Left ventricle myocardium inferior (tissue), 1 donor: ENCODE data around the gene DDAH1. TPM values are rescaled to one million over a fixed set of nuclear protein-coding genes. Genes with fewer than 3 reads are reported as not detected.

ENCODE experiments used
- DNase-seq: peaks from one replicate; pipeline ENCODE4 v3.0.0-alpha.2; 2020
- H3K27ac ChIP-seq: fragments of 200-600 bp; replicated peaks from 2 replicates; pipeline ENCODE4 v1.8.0; 2021
- H3K27me3 ChIP-seq: fragments of 200-600 bp; 2 replicates; pipeline ENCODE4 v1.8.0; 2021; ENCODE audit warnings: low read depth
- H3K36me3 ChIP-seq: fragments of 200-600 bp; 2 replicates; pipeline ENCODE4 v1.8.0; 2021
- H3K4me1 ChIP-seq: fragments of 200-600 bp; 2 replicates; pipeline ENCODE4 v1.8.0; 2021
- H3K4me3 ChIP-seq: fragments of 200-600 bp; 2 replicates; pipeline ENCODE4 v1.8.0; 2021; ENCODE audit warnings: mild to moderate bottlenecking, moderate library complexity
- H3K9me3 ChIP-seq: fragments of 200-600 bp; replicated peaks from 2 replicates; pipeline ENCODE4 v1.8.0; 2021
- intact Hi-C: fragments of 100-400 bp; cut with micrococcal nuclease; formaldehyde crosslinking; loops from one replicate; pipeline ENCODE4 v1.11.0; 2022
- total RNA-seq: library from RNA; stranded (reverse); fragmentation: NEBNext Ultra II Directional; extraction: Animal tissue kit (Norgen Biotek cat#: 25700); gene quantifications from one replicate; pipeline ENCODE4 v1.2.1, GENCODE V29; 2021
- TF ChIP-seq, protein P1 (sequence below): fragments of 200-600 bp; IDR thresholded peaks from 2 replicates; pipeline ENCODE4 v1.8.0; 2021; ENCODE audit warnings: antibody characterized with exemption, mild to moderate bottlenecking, borderline replicate concordance
- donor health status: DM: no; HTN: yes; CAD: no; lungs with severe emphysema.

The DDAH1 gene
- total RNA-seq, 1 donor from 2014 or later = 10.1 TPM

DNA sequence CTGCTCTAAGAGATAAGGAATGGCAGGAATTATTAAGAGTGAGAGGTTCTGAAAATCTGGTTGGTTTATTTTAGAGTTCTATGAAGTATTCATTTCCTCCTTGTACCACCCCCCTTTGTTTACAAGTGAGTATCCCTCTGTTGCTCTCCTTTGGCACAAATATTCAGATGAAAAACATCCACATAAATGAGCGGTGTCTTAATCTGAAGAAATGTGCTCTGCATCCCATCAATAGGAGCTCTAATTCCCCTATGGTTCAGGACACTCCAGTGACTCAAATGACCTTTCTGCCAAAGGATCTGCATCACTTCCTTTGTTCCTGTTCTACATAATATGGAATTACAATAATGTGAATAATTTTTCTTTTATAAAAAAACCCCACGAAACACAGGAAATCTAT is 16.6 kb downstream of the DDAH1 start:
- peak overlapping the region; percentile 65 for H3K27ac ChIP-seq
- TF ChIP-seq, protein P1, sequence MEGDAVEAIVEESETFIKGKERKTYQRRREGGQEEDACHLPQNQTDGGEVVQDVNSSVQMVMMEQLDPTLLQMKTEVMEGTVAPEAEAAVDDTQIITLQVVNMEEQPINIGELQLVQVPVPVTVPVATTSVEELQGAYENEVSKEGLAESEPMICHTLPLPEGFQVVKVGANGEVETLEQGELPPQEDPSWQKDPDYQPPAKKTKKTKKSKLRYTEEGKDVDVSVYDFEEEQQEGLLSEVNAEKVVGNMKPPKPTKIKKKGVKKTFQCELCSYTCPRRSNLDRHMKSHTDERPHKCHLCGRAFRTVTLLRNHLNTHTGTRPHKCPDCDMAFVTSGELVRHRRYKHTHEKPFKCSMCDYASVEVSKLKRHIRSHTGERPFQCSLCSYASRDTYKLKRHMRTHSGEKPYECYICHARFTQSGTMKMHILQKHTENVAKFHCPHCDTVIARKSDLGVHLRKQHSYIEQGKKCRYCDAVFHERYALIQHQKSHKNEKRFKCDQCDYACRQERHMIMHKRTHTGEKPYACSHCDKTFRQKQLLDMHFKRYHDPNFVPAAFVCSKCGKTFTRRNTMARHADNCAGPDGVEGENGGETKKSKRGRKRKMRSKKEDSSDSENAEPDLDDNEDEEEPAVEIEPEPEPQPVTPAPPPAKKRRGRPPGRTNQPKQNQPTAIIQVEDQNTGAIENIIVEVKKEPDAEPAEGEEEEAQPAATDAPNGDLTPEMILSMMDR = no peak

GRCh38 chr1:85447006-85447943 is 17.7 kb downstream of the DDAH1 start:
- Histone ChIP-seq H3K9me3 (no peaks in the 10 kb centered on the region), H3K27ac (peak overlapping the region; percentile 65), H3K27me3 (no peaks in the 10 kb centered on the region), H3K4me3 (no peak overlapping the region), H3K36me3 (no peaks in the 10 kb centered on the region), H3K4me1 (peaks cover 30% of the 10 kb centered on the region)
- intact Hi-C loops = no loop called here
- TF ChIP-seq, protein P1 = no peak
- DNase-seq = no peak

More for the DNA sequence above, 16.6 kb downstream of the DDAH1 start:
- H3K4me1 ChIP-seq = peaks cover 30% of the 10 kb centered on the region
- intact Hi-C loops = no loop called here
- no peak overlapping the region for H3K4me3 ChIP-seq
- no peak for DNase-seq
- no peaks in the 10 kb centered on the region for H3K27me3 ChIP-seq
- no peaks in the 10 kb centered on the region for H3K9me3 ChIP-seq
- no peaks in the 10 kb centered on the region for H3K36me3 ChIP-seq

GRCh38 chr1:85445906-85446305 is 19.1 kb downstream of the DDAH1 start:
- no peak for DNase-seq
- no peak overlapping the region for H3K27ac ChIP-seq
- H3K9me3 ChIP-seq = no peaks in the 10 kb centered on the region
- TF ChIP-seq, protein P1 = no peak
- H3K36me3 ChIP-seq = no peaks in the 10 kb centered on the region
- intact Hi-C loops = no loop called here
- no peaks in the 10 kb centered on the region for H3K27me3 ChIP-seq
- H3K4me3 ChIP-seq = no peak overlapping the region
- peaks cover 35% of the 10 kb centered on the region for H3K4me1 ChIP-seq

- peaks cover 42% of the 10 kb centered on the region for H3K4me1 ChIP-seq
- DNase-seq = no peak
- no peaks in the 10 kb centered on the region for H3K36me3 ChIP-seq
- no peaks in the 10 kb centered on the region for H3K27me3 ChIP-seq
- no peak overlapping the region for H3K4me3 ChIP-seq
- TF ChIP-seq, protein P1 = no peak
- H3K9me3 ChIP-seq = no peaks in the 10 kb centered on the region
- no peak overlapping the region for H3K27ac ChIP-seq
- intact Hi-C loops = no loop called here
Measured at GRCh38 chr1:85444381-85444780, 20.6 kb downstream of the DDAH1 start.

DNA sequence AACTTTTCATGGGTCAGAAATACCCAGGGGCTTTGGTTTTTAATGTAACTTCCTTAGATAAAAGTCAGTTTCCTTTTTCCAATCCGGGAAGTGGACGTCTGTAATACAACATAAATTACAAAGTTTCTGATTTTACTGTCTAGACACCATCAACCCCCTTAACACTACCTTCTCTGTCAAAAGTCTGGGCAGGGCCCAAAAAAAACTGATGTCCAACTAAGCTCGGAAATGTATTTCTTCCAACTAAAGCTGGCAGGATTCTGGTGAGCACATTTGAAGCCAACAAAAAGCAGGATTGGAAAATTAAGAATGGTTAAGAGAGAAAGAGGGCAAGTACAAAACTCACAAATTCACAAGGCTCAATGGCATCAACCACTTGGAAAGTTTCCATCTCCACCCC is 24.3 kb downstream of the DDAH1 start:
- Histone ChIP-seq H3K36me3 (no peaks in the 10 kb centered on the region), H3K27ac (peak overlapping the region; percentile 37), H3K27me3 (no peaks in the 10 kb centered on the region), H3K4me3 (no peak overlapping the region), H3K9me3 (no peaks in the 10 kb centered on the region), H3K4me1 (peaks cover 21% of the 10 kb centered on the region)
- intact Hi-C loops = no loop called here
- no peak for DNase-seq
- TF ChIP-seq, protein P1 = no peak
